ENCODE data around the gene RGS6. TPM values are rescaled to one million over a fixed set of nuclear protein-coding genes. Genes with fewer than 3 reads are reported as not detected.

RGS6 gene
- total and polyA plus RNA-seq, 2 of the 4 experiments (the other 2 are of a cell fraction) = not detected

DNA sequence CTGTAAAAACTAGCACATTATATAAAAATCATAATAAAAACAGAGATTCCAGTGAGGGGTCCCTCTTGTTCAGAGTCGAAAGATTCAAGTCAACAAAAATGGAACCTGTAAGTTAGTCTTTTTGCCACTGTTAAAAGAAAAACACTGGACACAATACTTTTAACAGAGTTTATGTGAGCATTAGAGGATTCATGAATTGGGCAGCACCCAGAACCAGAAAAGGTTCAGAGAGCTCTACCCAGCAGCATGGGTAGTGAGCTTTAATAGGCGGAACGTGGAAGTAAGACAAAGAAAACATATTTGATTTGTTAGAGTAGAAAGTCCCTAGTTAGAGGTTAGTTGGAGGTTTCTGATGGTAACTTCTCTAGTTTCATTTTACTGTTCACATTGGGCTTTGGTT, 476.8 kb downstream of the RGS6 start:
- H4K8ac ChIP-seq (ENCODE audit: low read depth in 2 of 2, low read length in 2 of 2) = no peak overlapping the region
- dilution Hi-C loops (cut with HindIII; ENCODE audit: low sequenced_read_pairs, unreplicated experiment) = no loop called here
- POLR2A ChIA-PET (ENCODE audit: unreplicated experiment) = no interaction called here

More for the DNA sequence above, 476.8 kb downstream of the RGS6 start:
- Histone ChIP-seq H2BK15ac (ENCODE audit: low read depth, low read length) (no peak overlapping the region), H2AK9ac (replicated peaks; ENCODE audit: low read depth, low read length, poor library complexity) (no peak overlapping the region), H2BK5ac (ENCODE audit: low read depth, low read length, poor library complexity, severe bottlenecking) (no peak overlapping the region), H2AFZ (replicated peaks; ENCODE audit: low read length, poor library complexity) (no peak overlapping the region), H3K4ac (ENCODE audit: low read depth, low read length) (no peak overlapping the region), H3K9ac (ENCODE audit: low read depth, low read length) (no peak overlapping the region), H3K79me1 (ENCODE audit: low read depth in 1 of 2, low read length in 2 of 2) (no peaks in the 10 kb centered on the region), H3K9me3 (ENCODE audit: control insufficient read depth, insufficient read depth, low read length) (no peaks in the 10 kb centered on the region), H3K4me2 (ENCODE audit: low read depth, low read length) (no peak overlapping the region), H3K27ac (ENCODE audit: insufficient read depth, low read length) (no peak overlapping the region), H4K5ac (ENCODE audit: low read depth, low read length) (no peak overlapping the region), H4K20me1 (ENCODE audit: insufficient read depth, low read length) (no peaks in the 10 kb centered on the region), H3K4me3 (ENCODE audit: insufficient read depth, low read depth, low read length) (no peak overlapping the region), H3K4me1 (ENCODE audit: control insufficient read depth, insufficient read depth, low read length) (no peaks in the 10 kb centered on the region), H3K56ac (ENCODE audit: extremely low read depth, insufficient read depth, low read length) (no peak overlapping the region), H2BK20ac (ENCODE audit: low read depth, low read length) (no peak overlapping the region), H4K91ac (ENCODE audit: insufficient read depth, low read depth, low read length) (no peak overlapping the region), H2AK5ac (ENCODE audit: low read depth, low read length) (no peak overlapping the region), H3K14ac (replicated peaks; ENCODE audit: low read depth, low read length) (no peak overlapping the region), H2BK120ac (ENCODE audit: low read depth, low read length) (no peak overlapping the region), H3K36me3 (ENCODE audit: control insufficient read depth, insufficient read depth, low read length) (no peaks in the 10 kb centered on the region), H3K18ac (ENCODE audit: low read depth, low read length) (no peak overlapping the region), H3K9me1 (ENCODE audit: insufficient read depth, low read length) (no peaks in the 10 kb centered on the region), H3K23ac (ENCODE audit: low read depth, low read length) (no peak overlapping the region), H3K27me3 (ENCODE audit: control insufficient read depth, insufficient read depth, low read length) (no peaks in the 10 kb centered on the region)
- no CpG with 5 or more reads among the region's 3 CpGs for WGBS, 2 experiments (ENCODE audit: extremely low coverage in 2 of 2, insufficient read length in 1 of 2)
- TF ChIP-seq MXI1 (IDR thresholded peaks at IDR 0.05; ENCODE audit: borderline replicate concordance, low read depth, low read length) (no peak), RFX5 (IDR thresholded peaks at IDR 0.05; ENCODE audit: low read depth, low read length) (no peak)
- in situ Hi-C loops (cut with MboI; ENCODE audit: low sequenced_read_pairs) = no loop called here
- no TSS peak for BruUV-seq (replicated peaks)
- no peak for ATAC-seq (ENCODE audit: low read depth)
- intact Hi-C loops (cut with micrococcal nuclease) = no loop called here
- no peak for DNase-seq
- CTCF ChIA-PET = no interaction called here
